ENCODE measurements around the gene PDE6C.

PDE6C gene

GRCh38 chr10:93671042-93671441 lies 58.7 kb downstream of the PDE6C start:
- no peak overlapping the region for H3K4me3 ChIP-seq (ENCODE audit: low read depth, low read length)
- TF ChIP-seq CTCF (IDR thresholded peaks at IDR 0.05; ENCODE audit: low read depth, low read length): no peak
- DNase-seq (ENCODE audit: low read depth, low spot score): no peak
- in situ Hi-C loops (cut with HindIII; ENCODE audit: low sequenced_read_pairs): no loop called here

- TF ChIP-seq CTCF (IDR thresholded peaks at IDR 0.05; ENCODE audit: low read depth, low read length): no peak
- in situ Hi-C loops (cut with HindIII; ENCODE audit: low sequenced_read_pairs): no loop called here
- DNase-seq (ENCODE audit: low read depth, low spot score): no peak
- H3K4me3 ChIP-seq (ENCODE audit: low read depth, low read length): no peak overlapping the region
These were observed 59.8 kb downstream of the PDE6C start for GRCh38 chr10:93672022-93672678.

GRCh38 chr10:93672890-93673289 lies 60.6 kb downstream of the PDE6C start:
- no peak for DNase-seq (ENCODE audit: low read depth, low spot score)
- in situ Hi-C loops (cut with HindIII; ENCODE audit: low sequenced_read_pairs): no loop called here
- no peak for TF ChIP-seq CTCF (IDR thresholded peaks at IDR 0.05; ENCODE audit: low read depth, low read length)
- H3K4me3 ChIP-seq (ENCODE audit: low read depth, low read length): no peak overlapping the region

- in situ Hi-C loops (cut with HindIII; ENCODE audit: low sequenced_read_pairs): no loop called here
- no peak overlapping the region for H3K4me3 ChIP-seq (ENCODE audit: low read depth, low read length)
- no peak for DNase-seq (ENCODE audit: low read depth, low spot score)
- no peak for TF ChIP-seq CTCF (IDR thresholded peaks at IDR 0.05; ENCODE audit: low read depth, low read length)
These were observed 61.5 kb downstream of the PDE6C start for GRCh38 chr10:93673791-93674190.

GRCh38 chr10:93678386-93678785 lies 66.0 kb downstream of the PDE6C start:
- no peak overlapping the region for H3K4me3 ChIP-seq (ENCODE audit: low read depth, low read length)
- in situ Hi-C loops (cut with HindIII; ENCODE audit: low sequenced_read_pairs): no loop called here
- TF ChIP-seq CTCF (IDR thresholded peaks at IDR 0.05; ENCODE audit: low read depth, low read length): no peak
- no peak for DNase-seq (ENCODE audit: low read depth, low spot score)

- in situ Hi-C loops (cut with HindIII; ENCODE audit: low sequenced_read_pairs): no loop called here
- DNase-seq (ENCODE audit: low read depth, low spot score): no peak
These were observed 66.7 kb downstream of the PDE6C start for GRCh38 chr10:93678805-93679587.

More at GRCh38 chr10:93678805-93679587, 66.7 kb downstream of the PDE6C start:
- no peak for TF ChIP-seq CTCF (IDR thresholded peaks at IDR 0.05; ENCODE audit: low read depth, low read length)
- no peak overlapping the region for H3K4me3 ChIP-seq (ENCODE audit: low read depth, low read length)

Data from astrocyte of the spinal cord (primary cell).